GM19023 (cell line): ENCODE results near the gene BARX2.

ENCODE experiments used
- ATAC-seq: cut with Tn5 transposase; IDR thresholded peaks from one replicate; pipeline ENCODE4 v1.9.1; 2021; ENCODE audit warnings: mild to moderate bottlenecking, moderate library complexity; ENCODE audit not compliant: unreplicated experiment

Gene BARX2

GRCh38 chr11:129493746-129494145 is 118.1 kb downstream of the BARX2 start:
- ATAC-seq, result no peak
